NCI-H2029 (cell line): ENCODE measurements around the gene ALKBH1.
A peak's percentile ranks its signal among the peaks of the same experiment; 100 is the strongest.
"Not testable (repeated sequence)": the region's sequence is repeated elsewhere in the genome, so short reads cannot be mapped to it uniquely, and the experiment has no call there.

Source experiments
- DNase-seq: peaks from one replicate; lab custom pipeline; 2025; lab: John Stamatoyannopoulos, UW

The ALKBH1 gene

GRCh38 chr14:77707724-77708408 is at the start of gene ALKBH1, which contains the start of gene SLIRP:
Gene ALKBH1, minus strand, starts transcription at chr14:77708023. Its CDS starts 19 bp downstream, at chr14:77708004.
Gene SLIRP, plus strand, starts transcription at chr14:77708103. Its CDS starts 9 bp downstream, at chr14:77708112.
- peak; percentile 70 for DNase-seq

GRCh38 chr14:77752799-77753516 is 45.1 kb upstream of the ALKBH1 start:
- DNase-seq, result no peak

- no peak for DNase-seq
These were observed 44.4 kb upstream of the ALKBH1 start for GRCh38 chr14:77752266-77752665.

- DNase-seq, result not testable (repeated sequence)
These were observed 39.6 kb upstream of the ALKBH1 start for GRCh38 chr14:77747425-77747824.

GRCh38 chr14:77746064-77746702 is 38.4 kb upstream of the ALKBH1 start:
- no peak for DNase-seq

- DNase-seq, result no peak
These were observed 33.6 kb upstream of the ALKBH1 start for GRCh38 chr14:77741438-77741837.

- DNase-seq, result no peak
These were observed 30.9 kb upstream of the ALKBH1 start for GRCh38 chr14:77738559-77739250.

- DNase-seq, result no peak
These were observed 23.2 kb upstream of the ALKBH1 start for GRCh38 chr14:77730976-77731497.

- DNase-seq, result no peak
These were observed 14.5 kb upstream of the ALKBH1 start for GRCh38 chr14:77722301-77722700.

- DNase-seq, result no peak
These were observed 13.6 kb upstream of the ALKBH1 start for GRCh38 chr14:77721437-77721836.

- DNase-seq, result no peak
These were observed 9.9 kb upstream of the ALKBH1 start for GRCh38 chr14:77717608-77718305.

GRCh38 chr14:77714926-77715325 is 7.1 kb upstream of the ALKBH1 start:
- no peak for DNase-seq

GRCh38 chr14:77710364-77710763 is 2.5 kb upstream of the ALKBH1 start:
- DNase-seq, result no peak

- DNase-seq, result no peak
These were observed 1.6 kb upstream of the ALKBH1 start for GRCh38 chr14:77709412-77709811.

GRCh38 chr14:77708749-77709148 is 926 bp upstream of the ALKBH1 start:
- DNase-seq, result no peak

- DNase-seq, result no peak
These were observed 484 bp downstream of the ALKBH1 start for GRCh38 chr14:77707355-77707723.

- no peak for DNase-seq
These were observed 16.6 kb downstream of the ALKBH1 start for GRCh38 chr14:77691259-77691658.

GRCh38 chr14:77682158-77682553 is 25.7 kb downstream of the ALKBH1 start:
- DNase-seq, result no peak

- DNase-seq, result peak; percentile 7
These were observed 26.3 kb downstream of the ALKBH1 start for GRCh38 chr14:77681196-77682157.

- no peak for DNase-seq
These were observed 32.9 kb downstream of the ALKBH1 start for GRCh38 chr14:77674931-77675330.
